Activated T-cell treated with anti-CD3 and anti-CD28 coated beads, Interleukin-2, amount 50 U/mL, for 72 hours (primary cell): ENCODE data around the gene TSPAN15. TPM values are rescaled to one million over a fixed set of nuclear protein-coding genes. Genes with fewer than 3 reads are reported as not detected.
"Not testable (repeated sequence)": the region's sequence is repeated elsewhere in the genome, so short reads cannot be mapped to it uniquely, and the experiment has no call there.

Source experiments
- ATAC-seq, 2 donors: fragments of 150-1000 bp; cut with Tn5 transposase; replicated peaks in 1 of 2; 2 replicates each; pipeline ENCODE4 v1.10.0; 2021; ENCODE audit warnings: moderate library complexity in 2 of 2, mild to moderate bottlenecking in 1 of 2
- DNase-seq, 2 donors: peaks; one replicate each; pipeline ENCODE4 v3.0.0; 2021 to 2022; ENCODE audit warnings: mixed read lengths in 1 of 2
- H3K27ac Mint-ChIP-seq: one replicate; pipeline ENCODE4 v1.8.0; 2022; ENCODE audit warnings: mild to moderate bottlenecking, moderate library complexity, mixed read lengths
- H3K27me3 Mint-ChIP-seq: one replicate; pipeline ENCODE4 v1.8.0; 2022; ENCODE audit warnings: low read depth, mixed read lengths
- H3K36me3 Mint-ChIP-seq, 2 donors: one replicate each; pipeline ENCODE4 v1.8.0; 2022; ENCODE audit warnings: mixed read lengths in 2 of 2, mild to moderate bottlenecking in 1 of 2; ENCODE audit not compliant: insufficient read depth in 2 of 2
- H3K4me1 Mint-ChIP-seq: one replicate; pipeline ENCODE4 v1.8.0; 2022; ENCODE audit warnings: low read depth, mixed read lengths
- H3K4me3 Mint-ChIP-seq, 2 donors: one replicate each; pipeline ENCODE4 v1.8.0; 2022; ENCODE audit warnings: mild to moderate bottlenecking in 2 of 2, mixed read lengths in 2 of 2, moderate library complexity in 2 of 2
- H3K9me3 Mint-ChIP-seq, 2 donors: one replicate each; pipeline ENCODE4 v1.8.0; 2022; ENCODE audit warnings: mixed read lengths in 2 of 2
- total RNA-seq, 2 donors: library from RNA; stranded (reverse); gene quantifications; one replicate each; pipeline ENCODE4 v1.2.3, GENCODE V29; 2022

The TSPAN15 gene
- total RNA-seq, 2 donors from 2014 or later, result 1.5 to 1.8 TPM

- H3K27me3 Mint-ChIP-seq, result peaks cover 9% of the 10 kb centered on the region
- no peak for ATAC-seq
- H3K4me3 Mint-ChIP-seq, result no peak overlapping the region
- no peaks in the 10 kb centered on the region for H3K36me3 Mint-ChIP-seq
- H3K9me3 Mint-ChIP-seq, result no peaks in the 10 kb centered on the region
- no peak overlapping the region for H3K27ac Mint-ChIP-seq
- DNase-seq, result no peak
- peaks cover 6% of the 10 kb centered on the region for H3K4me1 Mint-ChIP-seq
Observed at GRCh38 chr10:69517271-69517848, 66.1 kb downstream of the TSPAN15 start.

- H3K36me3 Mint-ChIP-seq, result no peaks in the 10 kb centered on the region
- ATAC-seq (no peak), DNase-seq (no peak)
- no peak overlapping the region for H3K27ac Mint-ChIP-seq
- H3K9me3 Mint-ChIP-seq, result no peaks in the 10 kb centered on the region
- no peaks in the 10 kb centered on the region for H3K4me1 Mint-ChIP-seq
- H3K27me3 Mint-ChIP-seq, result no peaks in the 10 kb centered on the region
- no peak overlapping the region for H3K4me3 Mint-ChIP-seq
Observed at GRCh38 chr10:69527961-69528360, 76.7 kb downstream of the TSPAN15 start.

- ATAC-seq, result no peak
- H3K4me3 Mint-ChIP-seq, result no peak overlapping the region
- H3K9me3 Mint-ChIP-seq, result peaks cover 2 to 5% of the 10 kb centered on the region in 2 donors
- H3K27ac Mint-ChIP-seq, result no peak overlapping the region
- H3K27me3 Mint-ChIP-seq, result no peaks in the 10 kb centered on the region
- DNase-seq, result no peak
- no peaks in the 10 kb centered on the region for H3K4me1 Mint-ChIP-seq
- H3K36me3 Mint-ChIP-seq, result no peaks in the 10 kb centered on the region
Observed at GRCh38 chr10:69533658-69534057, 82.4 kb downstream of the TSPAN15 start.

- H3K27me3 Mint-ChIP-seq, H3K4me1 Mint-ChIP-seq, DNase-seq, ATAC-seq, H3K4me3 Mint-ChIP-seq, H3K36me3 Mint-ChIP-seq, H3K27ac Mint-ChIP-seq: not testable (repeated sequence)
- peaks cover 6 to 13% of the 10 kb centered on the region in 2 donors for H3K9me3 Mint-ChIP-seq
Observed at GRCh38 chr10:69536521-69536920, 85.3 kb downstream of the TSPAN15 start.

GRCh38 chr10:69537449-69537848 is 86.2 kb downstream of the TSPAN15 start:
- ATAC-seq, result no peak
- no peak for DNase-seq
- no peak overlapping the region for H3K4me3 Mint-ChIP-seq
- peaks cover 6 to 13% of the 10 kb centered on the region in 2 donors for H3K9me3 Mint-ChIP-seq
- H3K27ac Mint-ChIP-seq, result no peak overlapping the region
- H3K36me3 Mint-ChIP-seq, result peaks cover 4 to 6% of the 10 kb centered on the region in 2 donors
- peaks cover 6% of the 10 kb centered on the region for H3K27me3 Mint-ChIP-seq
- H3K4me1 Mint-ChIP-seq, result no peaks in the 10 kb centered on the region

- H3K9me3 Mint-ChIP-seq, result peaks cover 6 to 10% of the 10 kb centered on the region in 2 donors
- no peak for DNase-seq
- no peak for ATAC-seq
- H3K4me1 Mint-ChIP-seq, result no peaks in the 10 kb centered on the region
- no peak overlapping the region for H3K4me3 Mint-ChIP-seq
- peaks cover 6% of the 10 kb centered on the region for H3K27me3 Mint-ChIP-seq
- no peak overlapping the region for H3K27ac Mint-ChIP-seq
- H3K36me3 Mint-ChIP-seq, result peaks cover 4 to 6% of the 10 kb centered on the region in 2 donors
Observed at GRCh38 chr10:69538461-69538860, 87.2 kb downstream of the TSPAN15 start.

GRCh38 chr10:69541463-69541862 is 90.2 kb downstream of the TSPAN15 start:
- H3K9me3 Mint-ChIP-seq, result peaks cover 4 to 8% of the 10 kb centered on the region in 2 donors
- no peak overlapping the region for H3K4me3 Mint-ChIP-seq
- peaks cover 7% of the 10 kb centered on the region for H3K27me3 Mint-ChIP-seq
- H3K4me1 Mint-ChIP-seq, result no peaks in the 10 kb centered on the region
- H3K27ac Mint-ChIP-seq, result no peak overlapping the region
- peaks cover 4 to 6% of the 10 kb centered on the region in 2 donors for H3K36me3 Mint-ChIP-seq
- DNase-seq (no peak), ATAC-seq (no peak)

GRCh38 chr10:69549959-69550358 is 98.7 kb downstream of the TSPAN15 start:
- no peak overlapping the region for H3K27ac Mint-ChIP-seq
- DNase-seq (no peak), ATAC-seq (no peak)
- H3K36me3 Mint-ChIP-seq, result peaks cover 8 to 15% of the 10 kb centered on the region in 2 donors
- peaks cover 15 to 18% of the 10 kb centered on the region in 2 donors for H3K9me3 Mint-ChIP-seq
- peaks cover 5% of the 10 kb centered on the region for H3K27me3 Mint-ChIP-seq
- no peaks in the 10 kb centered on the region for H3K4me1 Mint-ChIP-seq
- no peak overlapping the region for H3K4me3 Mint-ChIP-seq

GRCh38 chr10:69552268-69552667 is 101.0 kb downstream of the TSPAN15 start:
- H3K4me3 Mint-ChIP-seq, result no peak overlapping the region
- H3K36me3 Mint-ChIP-seq, result peaks cover 8 to 15% of the 10 kb centered on the region in 2 donors
- no peak for DNase-seq
- H3K27me3 Mint-ChIP-seq, result no peaks in the 10 kb centered on the region
- no peaks in the 10 kb centered on the region for H3K4me1 Mint-ChIP-seq
- peaks cover 13 to 18% of the 10 kb centered on the region in 2 donors for H3K9me3 Mint-ChIP-seq
- H3K27ac Mint-ChIP-seq, result no peak overlapping the region
- ATAC-seq, result no peak

- DNase-seq (no peak), ATAC-seq (no peak)
- H3K36me3 Mint-ChIP-seq, result peaks cover 7 to 15% of the 10 kb centered on the region in 2 donors
- H3K4me1 Mint-ChIP-seq, result peaks cover 3% of the 10 kb centered on the region
- no peak overlapping the region for H3K27ac Mint-ChIP-seq
- peaks cover 11 to 15% of the 10 kb centered on the region in 2 donors for H3K9me3 Mint-ChIP-seq
- H3K4me3 Mint-ChIP-seq, result no peak overlapping the region
- no peaks in the 10 kb centered on the region for H3K27me3 Mint-ChIP-seq
Observed at GRCh38 chr10:69553328-69553727, 102.1 kb downstream of the TSPAN15 start.

- Mint-ChIP-seq H3K27ac (no peak overlapping the region), H3K4me3 (no peak overlapping the region), H3K9me3 (peaks cover 6 to 11% of the 10 kb centered on the region in 2 donors), H3K27me3 (no peaks in the 10 kb centered on the region), H3K36me3 (peaks cover 3 to 10% of the 10 kb centered on the region in 2 donors), H3K4me1 (peaks cover 11% of the 10 kb centered on the region)
- ATAC-seq (no peak), DNase-seq (no peak)
Observed at GRCh38 chr10:69554611-69555010, 103.3 kb downstream of the TSPAN15 start.

Other genes starting within 250 kb of the TSPAN15 start
- gene HKDC1, start 231.1 kb upstream of the TSPAN15 start, total RNA-seq, result 1 to 10 TPM in 1 of 2 donors, under 1 TPM in 1; 0.62 to 1.6 TPM
- gene HK1, start 173.0 kb upstream of the TSPAN15 start, total RNA-seq, result 100 to 1,000 TPM; 143 to 149 TPM
- not detected for gene TACR2, start 34.5 kb upstream of the TSPAN15 start, total RNA-seq
- under 1 TPM in 1 of 2 donors, not detected in 1; 0.39 TPM for gene NEUROG3, start 122.0 kb downstream of the TSPAN15 start, total RNA-seq
- 10 to 100 TPM; 10.9 to 11.8 TPM for gene FAM241B, start 178.8 kb downstream of the TSPAN15 start, total RNA-seq